HEK293T (cell line): Measurements from ENCODE around the gene PGAP2.

Experiments
- FOXA1 ChIP-seq: fragments of 450-650 bp; IDR thresholded peaks from 2 replicates; pipeline ENCODE4 v1.6.1; 2016; ENCODE audit warnings: mild to moderate bottlenecking
- FOXK2 ChIP-seq: fragments of 450-650 bp; IDR thresholded peaks from 2 replicates; pipeline ENCODE4 v1.6.1; 2016; ENCODE audit warnings: mild to moderate bottlenecking
- FOXM1 ChIP-seq: fragments of 450-650 bp; IDR thresholded peaks from 2 replicates; pipeline ENCODE4 v1.6.1; 2017; ENCODE audit warnings: mild to moderate bottlenecking, borderline replicate concordance
- LEF1 ChIP-seq: fragments of 450-650 bp; IDR thresholded peaks from 2 replicates; pipeline ENCODE4 v1.6.1; 2017; ENCODE audit warnings: mild to moderate bottlenecking, borderline replicate concordance
- NFRKB ChIP-seq: fragments of 450-650 bp; IDR thresholded peaks from 2 replicates; pipeline ENCODE4 v1.6.1; 2016; ENCODE audit warnings: mild to moderate bottlenecking, moderate library complexity
- SP1 ChIP-seq: fragments of 450-650 bp; IDR thresholded peaks from 2 replicates; pipeline ENCODE4 v1.6.1; 2017
- TARDBP ChIP-seq: fragments of 450-650 bp; IDR thresholded peaks from 2 replicates; pipeline ENCODE4 v1.6.1; 2016

- no peak for TF ChIP-seq NFRKB
- TF ChIP-seq FOXK2, result no peak
- TF ChIP-seq LEF1, result no peak
- TF ChIP-seq FOXA1, result no peak
- TF ChIP-seq FOXM1, result no peak
- no peak for TF ChIP-seq SP1
- TF ChIP-seq TARDBP, result no peak
Observed at GRCh38 chr11:3835751-3836150, 27.4 kb downstream of the PGAP2 start.
